Peyer's patch (tissue), 4 donors: ENCODE measurements around the gene OAF. TPM values are rescaled to one million over a fixed set of nuclear protein-coding genes. Genes with fewer than 3 reads are reported as not detected.

Source experiments
- DNase-seq, 3 donors: peaks; one replicate each; pipeline ENCODE4 v3.0.0-alpha.2; 2017 to 2019
- H3K27ac ChIP-seq, 4 donors: fragments of 200-600 bp; sonication (generic); one replicate each; pipeline ENCODE4 v1.5.1; 2016 to 2019
- H3K27me3 ChIP-seq, 2 donors: fragments of 200-600 bp; sonication (generic); one replicate each; pipeline ENCODE4 v1.5.1; 2019
- H3K36me3 ChIP-seq, 3 donors: fragments of 200-600 bp; sonication (generic); one replicate each; pipeline ENCODE4 v1.5.1; 2016 to 2019
- H3K4me1 ChIP-seq, 4 donors: fragments of 200-600 bp; sonication (generic); one replicate each; pipeline ENCODE4 v1.5.1; 2016 to 2019
- H3K4me3 ChIP-seq, 4 donors: fragments of 200-600 bp; sonication (generic); 1 replicate in 3 of 4; 2 replicates in 1 of 4; pipeline ENCODE4 v1.5.1; 2016 to 2019; ENCODE audit warnings: mild to moderate bottlenecking in 1 of 4
- H3K9me3 ChIP-seq, 4 donors: fragments of 200-600 bp; sonication (generic); one replicate each; pipeline ENCODE4 v1.5.1; 2016 to 2019; ENCODE audit warnings: mild to moderate bottlenecking in 1 of 4
- POLR2A ChIP-seq, 2 donors: fragments of 450-650 bp; IDR thresholded peaks; one replicate each; pipeline ENCODE4 v1.5.1; 2017; ENCODE audit warnings: antibody characterized with exemption in 2 of 2, mild to moderate bottlenecking in 2 of 2, moderate library complexity in 2 of 2
- total RNA-seq, 4 donors: library from RNA; depleted of rRNA; stranded (reverse); fragments of >200 nt; gene quantifications; one replicate each; pipeline ENCODE4 v1.1.0, GENCODE V29; 2016
- TF ChIP-seq, protein P1 (sequence below), 6 experiments: fragments of 450-650 bp in 4 of 6; fragments of 200-600 bp in 2 of 6; sonication (generic) in 1 of 6; IDR thresholded peaks; one replicate each; pipeline ENCODE4 v1.5.1; 2017 to 2019; ENCODE audit warnings: antibody characterized with exemption in 6 of 6, mild to moderate bottlenecking in 3 of 6, moderate library complexity in 1 of 6

OAF gene
- total RNA-seq, 4 donors from 2014 or later, result 66.0 to 344 (median 228) TPM

DNA sequence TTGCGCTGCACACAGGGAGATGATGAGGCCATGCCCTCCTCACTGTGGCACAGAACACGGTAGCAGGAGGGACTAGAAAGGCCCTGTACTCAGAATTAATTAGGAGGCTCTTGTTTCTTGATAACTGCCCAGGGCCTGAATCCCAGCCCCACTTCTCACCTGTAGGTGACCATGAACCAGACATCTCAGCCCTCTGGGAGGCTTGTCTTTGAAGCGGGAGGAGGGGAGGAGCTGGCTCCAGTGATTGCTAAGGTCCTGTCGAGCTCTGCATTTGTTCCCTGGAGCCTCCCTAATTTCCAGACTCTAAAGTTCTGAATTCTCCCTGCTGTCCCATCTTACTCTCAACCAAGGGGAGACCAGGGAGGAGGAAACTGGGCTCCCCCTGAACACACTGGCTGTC lies 19.8 kb upstream of the OAF start:
- TF ChIP-seq POLR2A (IDR thresholded peaks at IDR 0.05), result no peak
- TF ChIP-seq, protein P1, sequence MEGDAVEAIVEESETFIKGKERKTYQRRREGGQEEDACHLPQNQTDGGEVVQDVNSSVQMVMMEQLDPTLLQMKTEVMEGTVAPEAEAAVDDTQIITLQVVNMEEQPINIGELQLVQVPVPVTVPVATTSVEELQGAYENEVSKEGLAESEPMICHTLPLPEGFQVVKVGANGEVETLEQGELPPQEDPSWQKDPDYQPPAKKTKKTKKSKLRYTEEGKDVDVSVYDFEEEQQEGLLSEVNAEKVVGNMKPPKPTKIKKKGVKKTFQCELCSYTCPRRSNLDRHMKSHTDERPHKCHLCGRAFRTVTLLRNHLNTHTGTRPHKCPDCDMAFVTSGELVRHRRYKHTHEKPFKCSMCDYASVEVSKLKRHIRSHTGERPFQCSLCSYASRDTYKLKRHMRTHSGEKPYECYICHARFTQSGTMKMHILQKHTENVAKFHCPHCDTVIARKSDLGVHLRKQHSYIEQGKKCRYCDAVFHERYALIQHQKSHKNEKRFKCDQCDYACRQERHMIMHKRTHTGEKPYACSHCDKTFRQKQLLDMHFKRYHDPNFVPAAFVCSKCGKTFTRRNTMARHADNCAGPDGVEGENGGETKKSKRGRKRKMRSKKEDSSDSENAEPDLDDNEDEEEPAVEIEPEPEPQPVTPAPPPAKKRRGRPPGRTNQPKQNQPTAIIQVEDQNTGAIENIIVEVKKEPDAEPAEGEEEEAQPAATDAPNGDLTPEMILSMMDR (IDR thresholded peaks at IDR 0.05), result no peak
- DNase-seq, result no peak
- H3K4me1 ChIP-seq, result peaks cover 0 to 52% (median 17%) of the 10 kb centered on the region in 4 donors
- H3K27me3 ChIP-seq, result no peaks in the 10 kb centered on the region
- no peak overlapping the region for H3K27ac ChIP-seq
- no peaks in the 10 kb centered on the region for H3K36me3 ChIP-seq
- no peak overlapping the region for H3K4me3 ChIP-seq
- no peaks in the 10 kb centered on the region for H3K9me3 ChIP-seq

DNA sequence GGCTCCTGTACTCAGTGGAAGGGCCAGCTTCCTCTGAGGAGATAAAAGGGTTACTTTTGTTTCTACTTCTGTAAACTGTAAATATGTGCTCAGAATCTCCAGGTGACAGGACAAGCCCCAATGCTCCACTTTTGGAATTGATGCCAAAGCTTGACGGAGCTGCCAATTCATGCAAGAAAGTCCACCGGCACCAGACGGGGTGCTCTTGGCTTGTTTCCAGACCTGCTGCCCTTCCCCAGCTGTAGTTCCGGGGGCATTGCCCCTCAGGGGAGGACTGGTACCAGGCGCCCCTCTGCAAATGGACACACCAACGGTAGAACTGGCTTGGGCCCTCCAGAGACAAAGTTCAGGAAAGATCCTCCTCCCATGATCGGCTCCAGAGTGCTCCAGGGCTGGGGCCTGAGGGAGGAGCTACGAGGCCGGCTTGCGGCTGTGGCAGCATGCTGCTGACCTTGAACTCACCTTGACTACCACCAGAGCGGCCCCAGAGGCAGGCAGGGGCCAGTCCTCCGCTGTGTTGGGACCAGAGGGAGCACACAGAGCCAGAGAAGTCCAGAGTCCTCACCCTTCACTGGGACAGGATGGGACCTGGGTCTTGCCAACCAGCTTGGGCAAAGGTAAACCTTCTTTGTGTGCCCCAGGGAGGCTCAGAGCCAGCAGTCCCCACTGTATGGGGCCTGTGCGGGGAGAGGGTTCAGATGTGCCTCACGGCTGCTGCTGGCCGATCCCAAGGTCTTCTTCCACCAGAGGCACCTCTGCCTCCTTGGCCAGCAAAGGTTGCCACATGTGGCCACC lies 17.8 kb upstream of the OAF start:
- Histone ChIP-seq H3K4me1 (peaks cover 0 to 52% (median 6%) of the 10 kb centered on the region in 4 donors), H3K9me3 (no peaks in the 10 kb centered on the region), H3K4me3 (peak overlapping the region in 1 of 4 donors; percentile 15), H3K36me3 (no peaks in the 10 kb centered on the region), H3K27ac (peak overlapping the region in 3 of 4 donors; percentile 12 to 76 (median 19)), H3K27me3 (no peaks in the 10 kb centered on the region)
- DNase-seq, result peak in 1 of 3 donors; percentile 67
- TF ChIP-seq, protein P1 (IDR thresholded peaks at IDR 0.05), result no peak
- TF ChIP-seq POLR2A (IDR thresholded peaks at IDR 0.05), result no peak

DNA sequence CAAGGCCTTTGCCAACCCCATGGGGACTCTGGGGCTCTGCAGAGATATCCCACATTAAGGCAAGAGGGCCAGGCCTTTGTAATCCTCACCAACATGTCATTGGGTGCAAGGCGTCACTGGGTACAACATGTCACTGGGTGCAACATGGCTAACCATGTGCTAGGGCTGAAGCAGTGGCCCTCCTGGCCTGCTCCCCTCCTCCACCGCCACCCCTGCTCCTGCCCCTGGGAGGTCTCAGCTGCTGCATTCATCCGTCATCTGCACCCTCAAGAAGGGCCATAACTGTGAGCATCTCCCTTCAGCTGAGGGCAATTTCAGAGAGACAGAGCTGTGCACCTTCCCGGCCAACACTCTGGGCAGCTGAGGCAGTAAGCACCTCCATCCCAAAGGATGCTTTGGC lies 16.7 kb upstream of the OAF start:
- peaks cover 0 to 46% (median 8%) of the 10 kb centered on the region in 4 donors for H3K4me1 ChIP-seq
- H3K36me3 ChIP-seq, result no peaks in the 10 kb centered on the region
- no peaks in the 10 kb centered on the region for H3K27me3 ChIP-seq
- no peaks in the 10 kb centered on the region for H3K9me3 ChIP-seq
- H3K4me3 ChIP-seq, result no peak overlapping the region
- no peak overlapping the region for H3K27ac ChIP-seq
- TF ChIP-seq, protein P1 (IDR thresholded peaks at IDR 0.05), result no peak
- TF ChIP-seq POLR2A (IDR thresholded peaks at IDR 0.05), result no peak
- peak in 1 of 3 donors; percentile 22 for DNase-seq

DNA sequence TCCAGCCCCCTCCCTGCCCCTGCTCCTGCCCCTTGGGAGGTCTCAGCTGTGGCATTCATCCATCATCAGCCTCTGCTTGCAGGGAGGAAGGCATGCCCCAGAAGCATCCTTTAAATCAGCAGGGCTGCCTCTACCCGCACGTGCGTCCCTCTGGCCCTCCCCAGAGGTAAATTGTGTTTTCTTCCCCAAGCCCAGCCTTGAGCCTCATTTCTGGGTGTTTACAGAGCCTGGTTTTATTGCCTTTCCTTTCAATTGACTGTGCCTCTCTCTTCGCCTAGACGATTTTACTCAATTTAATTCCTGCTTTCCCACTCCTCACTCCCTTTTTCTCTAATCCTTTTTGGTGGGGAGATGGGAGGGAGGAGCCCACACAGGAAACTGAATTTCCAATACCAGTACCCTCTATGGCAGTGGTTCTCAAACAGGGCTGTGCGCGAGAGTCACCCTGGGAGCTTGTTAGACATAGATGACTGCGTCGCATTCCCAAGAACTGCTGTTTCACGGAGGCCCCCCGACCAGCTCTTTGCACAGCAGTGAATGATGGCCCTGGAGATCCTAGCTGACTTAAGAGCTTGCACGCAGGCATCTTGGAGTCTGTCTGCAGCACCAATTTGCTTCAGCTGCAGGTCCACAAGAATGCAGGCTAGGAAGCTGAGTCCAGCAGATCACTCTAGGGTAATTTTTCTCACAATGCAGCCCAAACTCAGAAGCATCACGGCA lies 15.1 kb upstream of the OAF start:
- Histone ChIP-seq H3K9me3 (no peaks in the 10 kb centered on the region), H3K4me3 (no peak overlapping the region), H3K27me3 (no peaks in the 10 kb centered on the region), H3K4me1 (peaks cover 0 to 52% (median 8%) of the 10 kb centered on the region in 4 donors), H3K36me3 (no peaks in the 10 kb centered on the region), H3K27ac (peak overlapping the region in 2 of 4 donors; percentile 85 to 91)
- TF ChIP-seq, protein P1 (IDR thresholded peaks at IDR 0.05), result no peak
- TF ChIP-seq POLR2A (IDR thresholded peaks at IDR 0.05), result no peak
- peak in 1 of 3 donors; percentile 37 for DNase-seq

DNA sequence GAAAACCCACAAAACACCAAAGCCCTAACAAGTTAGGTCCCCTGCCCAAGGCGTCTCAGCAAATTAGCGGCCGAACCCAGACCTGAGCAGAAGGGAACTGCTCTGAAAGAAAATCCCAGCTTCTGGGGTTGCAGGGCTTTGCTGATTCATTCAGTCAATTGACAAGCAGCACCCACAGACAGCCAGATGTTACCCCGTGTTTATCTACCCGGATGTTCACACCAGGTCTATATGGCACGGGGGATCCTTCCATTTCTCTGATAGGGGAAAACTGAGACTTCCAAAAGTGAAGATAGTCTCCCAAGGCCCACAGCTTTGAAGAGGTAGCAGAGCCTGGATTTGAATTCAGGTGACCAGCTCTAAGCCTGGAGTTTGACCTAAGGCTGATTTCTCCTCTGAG lies 14.0 kb upstream of the OAF start:
- no peaks in the 10 kb centered on the region for H3K36me3 ChIP-seq
- no peak overlapping the region for H3K4me3 ChIP-seq
- no peak for TF ChIP-seq POLR2A (IDR thresholded peaks at IDR 0.05)
- TF ChIP-seq, protein P1 (IDR thresholded peaks at IDR 0.05), result no peak
- H3K27me3 ChIP-seq, result no peaks in the 10 kb centered on the region
- H3K9me3 ChIP-seq, result no peaks in the 10 kb centered on the region
- peaks cover 0 to 59% (median 8%) of the 10 kb centered on the region in 4 donors for H3K4me1 ChIP-seq
- H3K27ac ChIP-seq, result peak overlapping the region in 3 of 4 donors; percentile 74 to 91 (median 85)
- peak in 1 of 3 donors; percentile 42 for DNase-seq
